SIG-M5 treated with dmso at 0.1 percent for 504 hours (cell line): ENCODE measurements around the gene DAGLA.
A peak's percentile ranks its signal among the peaks of the same experiment; 100 is the strongest.

Source experiments
- DNase-seq: peaks from one replicate; lab custom pipeline; 2025; ENCODE audit not compliant: unreplicated experiment; lab: John Stamatoyannopoulos, UW

The DAGLA gene

GRCh38 chr11:61743486-61744095 lies 63.4 kb downstream of the DAGLA start:
- no peak for DNase-seq

GRCh38 chr11:61744181-61744580 lies 64.0 kb downstream of the DAGLA start:
- DNase-seq: no peak

GRCh38 chr11:61744609-61745156 lies 64.5 kb downstream of the DAGLA start:
- DNase-seq: no peak

- DNase-seq: no peak
Observed at GRCh38 chr11:61745781-61746441, 65.7 kb downstream of the DAGLA start.

GRCh38 chr11:61746442-61747191 lies 66.4 kb downstream of the DAGLA start:
- no peak for DNase-seq

- peak; percentile 35 for DNase-seq
Observed at GRCh38 chr11:61747192-61747966, 67.2 kb downstream of the DAGLA start.

- DNase-seq: no peak
Observed at GRCh38 chr11:61747967-61748285, 67.7 kb downstream of the DAGLA start.

GRCh38 chr11:61749591-61750217 lies 69.5 kb downstream of the DAGLA start:
- DNase-seq: no peak

- DNase-seq: no peak
Observed at GRCh38 chr11:61750631-61751273, 70.6 kb downstream of the DAGLA start.

GRCh38 chr11:61751384-61751783 lies 71.2 kb downstream of the DAGLA start:
- DNase-seq: no peak

- DNase-seq: no peak
Observed at GRCh38 chr11:61752117-61752924, 72.1 kb downstream of the DAGLA start, which contains the start of gene MYRF. MYRF (plus strand) TSS chr11:61752636; CDS start chr11:61752745, 109 bp downstream.

GRCh38 chr11:61752925-61753521 lies 72.8 kb downstream of the DAGLA start:
- no peak for DNase-seq

- DNase-seq: no peak
Observed at GRCh38 chr11:61753672-61754071, 73.5 kb downstream of the DAGLA start.

- no peak for DNase-seq
Observed at GRCh38 chr11:61754534-61755482, 74.6 kb downstream of the DAGLA start.

- no peak for DNase-seq
Observed at GRCh38 chr11:61756147-61756451, 75.9 kb downstream of the DAGLA start.

- DNase-seq: peak; percentile 31
Observed at GRCh38 chr11:61756452-61757212, 76.4 kb downstream of the DAGLA start.

- no peak for DNase-seq
Observed at GRCh38 chr11:61757213-61757862, 77.1 kb downstream of the DAGLA start.
